ENCODE measurements around the gene KCNK13.

The KCNK13 gene

DNA sequence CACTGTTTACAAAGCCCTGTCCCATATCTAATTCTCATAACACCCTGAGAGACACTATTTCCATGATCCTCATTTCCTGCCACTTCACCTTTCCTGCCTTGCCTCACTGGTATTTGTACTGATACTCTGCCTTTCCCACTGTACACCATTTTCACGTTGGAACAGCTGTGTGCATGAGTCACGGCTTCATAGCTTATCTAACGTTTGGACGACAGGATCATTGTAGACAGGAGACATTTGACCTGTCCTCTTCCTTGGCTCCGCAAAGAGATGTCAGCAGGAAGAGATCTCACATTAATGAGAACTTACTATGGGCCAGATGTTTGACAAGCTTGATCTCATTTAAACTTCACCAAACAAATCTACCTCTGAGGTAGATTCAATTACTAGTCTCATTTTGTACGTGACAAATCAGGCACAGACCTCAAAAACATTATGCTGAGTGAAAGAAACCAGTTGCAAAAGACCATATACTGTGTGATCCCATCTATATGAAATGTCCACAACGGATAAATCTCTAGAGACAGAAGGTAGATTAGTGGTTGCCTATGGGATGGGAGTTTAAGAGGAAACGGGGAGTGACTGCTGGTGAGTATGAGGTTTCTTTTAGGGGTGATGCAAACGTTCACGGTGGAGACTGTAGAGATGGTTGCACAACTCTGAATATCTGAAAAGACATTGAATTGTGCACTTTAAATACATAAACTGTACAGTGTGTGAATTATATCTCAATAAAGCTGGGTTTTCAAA, 71.2 kb downstream of the KCNK13 start:
- no peak for DNase-seq (ENCODE audit: low spot score)

DNA sequence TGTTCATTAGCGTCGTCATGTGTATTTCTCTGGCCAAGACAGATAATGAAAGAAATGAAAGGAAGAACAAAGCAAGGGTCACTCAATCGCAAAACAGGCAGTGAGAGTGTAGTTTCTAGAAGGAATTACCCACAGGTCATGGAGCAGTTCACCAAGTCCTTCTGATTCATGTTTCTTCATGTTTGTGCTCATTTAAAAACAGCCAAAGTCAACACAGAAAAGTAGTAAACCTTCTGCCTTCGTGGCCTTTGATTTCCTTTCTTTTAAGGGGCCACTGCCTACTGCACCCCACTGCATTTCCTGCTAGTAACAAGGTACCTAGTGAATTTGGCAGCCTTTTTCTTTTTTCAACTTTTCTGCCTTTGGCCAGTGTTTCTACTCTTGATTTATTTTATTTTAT, 75.1 kb downstream of the KCNK13 start:
- DNase-seq (ENCODE audit: low spot score) = no peak

DNA sequence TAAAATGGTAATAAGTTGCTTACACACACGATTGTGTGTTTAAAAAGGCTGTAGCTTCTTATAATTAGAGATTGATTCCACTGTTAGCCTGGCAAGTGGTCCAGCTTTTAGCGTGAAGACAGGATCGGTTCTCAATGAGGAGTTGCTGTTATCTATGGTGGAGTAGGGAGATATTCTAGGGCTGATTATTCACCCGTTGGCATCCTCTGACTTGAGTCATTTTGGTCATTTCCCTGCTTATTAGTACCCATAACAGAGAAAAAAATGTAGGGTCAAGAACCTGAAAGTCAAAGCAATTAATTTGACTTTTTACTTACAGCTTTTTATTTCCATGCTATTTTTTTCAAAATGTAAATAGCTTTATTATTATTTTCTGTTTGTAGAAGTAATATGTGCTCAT, 76.0 kb downstream of the KCNK13 start:
- DNase-seq (ENCODE audit: low spot score) = no peak

DNA sequence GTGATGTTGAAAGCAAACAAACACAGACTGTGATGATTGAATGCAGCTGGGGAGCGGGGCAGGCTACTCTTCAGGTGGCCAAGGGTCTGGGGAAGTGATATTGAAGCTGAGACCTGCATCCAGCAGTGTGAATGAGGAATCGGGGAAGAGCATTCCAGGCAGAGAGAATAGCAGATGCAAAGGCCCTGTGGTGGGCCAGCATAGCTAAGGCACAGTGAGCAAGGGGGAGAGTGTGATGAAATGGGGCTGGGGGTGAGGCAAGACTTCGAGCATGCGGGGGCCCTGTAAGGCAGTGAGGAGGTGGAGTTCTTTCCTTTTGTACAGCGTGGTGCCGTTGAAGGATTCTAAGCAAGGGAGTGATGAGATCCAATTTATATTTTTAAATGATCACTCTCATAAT, 77.4 kb downstream of the KCNK13 start:
- no peak for DNase-seq (ENCODE audit: low spot score)

DNA sequence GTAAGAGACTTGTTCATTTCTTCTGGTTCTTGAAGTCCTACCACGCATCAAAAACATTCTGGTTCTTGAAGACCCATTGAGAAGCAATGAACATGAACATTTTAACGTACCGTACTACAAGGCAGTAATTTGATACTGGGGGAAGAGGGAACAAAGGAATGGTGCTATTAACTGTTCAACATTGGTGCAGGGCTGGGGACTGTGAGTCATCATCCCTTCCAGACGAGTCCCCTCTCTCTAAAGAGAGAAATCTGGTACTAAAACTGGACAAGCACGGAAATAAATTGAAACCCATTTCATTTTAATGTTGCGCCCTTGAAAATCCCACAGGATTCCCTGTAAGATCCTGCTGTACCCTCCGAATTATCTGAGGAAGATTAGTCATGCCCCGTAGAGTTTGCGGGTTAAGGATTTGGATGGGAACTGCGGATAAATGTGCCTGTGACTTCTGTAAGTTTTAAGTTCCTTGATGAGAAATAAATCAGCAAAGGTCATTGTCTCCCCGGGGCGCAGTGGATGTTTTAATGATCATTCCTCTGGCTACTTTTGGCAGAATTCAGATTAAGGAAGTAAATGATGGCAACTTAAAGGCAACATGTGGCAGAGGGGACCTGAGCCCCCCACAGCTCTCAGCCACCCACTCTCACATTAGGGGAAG, 78.6 kb downstream of the KCNK13 start:
- DNase-seq (ENCODE audit: low spot score) = no peak

DNA sequence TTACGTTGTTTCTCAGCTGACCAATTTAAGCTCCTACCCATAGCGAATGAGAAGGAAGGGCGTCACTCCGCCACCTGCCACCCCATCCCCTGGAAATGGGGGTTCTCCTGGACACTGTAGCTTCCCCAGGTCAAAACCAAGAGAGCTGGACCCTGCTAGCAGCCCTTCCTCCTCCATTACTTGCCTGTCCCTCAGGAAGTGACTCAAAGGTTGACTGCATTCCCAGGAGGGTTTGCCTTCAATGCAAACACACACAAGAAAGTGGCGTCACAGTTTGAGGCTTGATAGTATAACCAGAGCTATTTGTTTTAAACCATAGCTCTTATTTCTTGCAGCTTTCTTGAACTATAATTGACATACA, 79.1 kb downstream of the KCNK13 start:
- DNase-seq (ENCODE audit: low spot score) = no peak

DNA sequence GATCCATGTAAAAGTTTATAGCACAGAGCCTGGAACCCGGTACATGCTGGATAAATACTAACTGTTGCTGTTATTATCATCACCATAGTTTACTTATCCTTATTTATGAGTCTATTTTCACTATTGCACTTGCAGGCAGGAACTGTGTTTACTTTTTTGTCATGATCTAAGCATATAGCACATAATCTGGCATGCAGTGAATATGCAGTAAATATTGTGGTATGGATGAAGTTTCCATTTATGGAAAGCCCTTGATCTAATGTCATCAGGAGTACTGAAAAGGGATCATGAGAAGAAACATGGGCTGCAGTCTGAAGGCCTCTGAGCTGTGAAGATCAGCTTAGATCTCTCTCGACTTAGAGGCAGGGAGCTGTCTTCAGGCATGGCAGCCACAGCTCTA, 91.6 kb downstream of the KCNK13 start:
- no peak for DNase-seq (ENCODE audit: low spot score)

DNA sequence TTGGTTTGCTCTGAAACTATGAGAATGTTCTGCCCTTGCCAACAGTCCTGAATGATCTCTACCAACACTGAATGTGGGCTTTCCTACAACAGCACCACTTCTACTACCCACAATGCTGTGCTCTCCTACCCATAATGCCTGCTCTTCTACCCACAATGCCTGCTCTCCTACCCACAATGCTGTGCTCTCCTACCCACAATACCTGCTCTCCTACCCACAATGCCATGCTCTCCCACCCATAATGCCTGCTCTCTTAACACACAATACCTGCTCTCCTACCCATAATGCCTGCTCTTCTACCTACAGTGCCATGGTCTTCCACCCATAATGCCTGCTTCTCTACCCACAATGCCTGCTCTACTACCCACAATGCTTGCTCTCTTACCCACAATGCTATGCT, 92.3 kb downstream of the KCNK13 start:
- DNase-seq (ENCODE audit: low spot score) = no peak

DNA sequence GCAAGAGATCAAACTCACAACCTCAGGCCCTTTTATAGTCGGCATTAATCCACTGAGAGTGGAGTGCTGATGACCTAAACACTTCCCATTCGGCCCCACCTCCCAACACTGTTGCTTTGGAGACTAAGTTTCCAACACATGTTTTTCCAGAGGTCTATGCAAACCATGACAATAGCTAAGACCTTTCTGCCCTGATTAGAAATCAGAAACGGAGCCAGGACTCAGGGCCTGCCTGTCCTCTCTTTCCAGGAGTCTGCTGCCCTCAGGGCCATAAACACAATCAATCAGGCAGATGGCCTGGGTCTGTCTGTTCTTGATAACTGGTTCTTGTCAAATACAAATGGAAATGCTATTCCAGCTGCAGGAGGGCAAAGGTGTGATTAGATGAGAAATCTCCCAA, 97.4 kb downstream of the KCNK13 start:
- DNase-seq (ENCODE audit: low spot score) = peak; percentile 81

DNA sequence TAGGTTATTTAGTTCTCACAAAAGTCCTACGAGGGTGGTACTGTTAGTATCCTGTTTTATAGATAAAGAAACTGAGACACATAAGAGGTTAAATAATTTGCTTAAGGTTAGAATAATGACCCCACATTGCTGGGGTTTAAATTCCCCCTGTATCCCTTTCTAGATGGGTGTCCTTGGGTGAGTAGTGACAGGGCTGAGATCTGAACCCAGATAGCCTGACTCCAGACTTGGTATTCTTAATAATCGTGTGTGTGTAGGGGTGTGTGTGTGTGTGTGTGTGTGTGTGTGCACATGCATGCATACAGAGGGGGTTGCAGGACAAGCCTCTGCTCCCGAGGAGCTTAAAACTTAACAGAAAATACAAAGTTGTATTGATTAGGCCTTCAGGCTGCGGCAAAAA, 97.9 kb downstream of the KCNK13 start:
- DNase-seq (ENCODE audit: low spot score) = peak; percentile 56

DNA sequence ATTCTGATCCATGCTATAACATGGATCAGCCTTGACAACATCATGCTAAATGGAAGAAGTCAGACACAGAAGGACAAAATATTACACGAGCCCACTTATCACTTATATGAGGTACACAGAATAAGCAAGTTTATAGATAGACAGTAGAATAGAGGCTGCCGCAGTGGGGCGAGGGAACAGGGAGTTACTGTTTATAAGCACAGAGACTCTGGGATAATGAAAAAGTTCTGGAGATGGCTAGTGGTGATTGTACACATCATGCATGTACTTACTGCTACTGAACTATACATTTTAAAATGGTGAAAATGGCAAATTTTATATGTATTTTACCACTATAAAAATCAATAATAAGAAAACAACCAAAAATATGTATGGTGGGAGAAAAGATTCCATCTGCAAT, 99.3 kb downstream of the KCNK13 start:
- no peak for DNase-seq (ENCODE audit: low spot score)

DNA sequence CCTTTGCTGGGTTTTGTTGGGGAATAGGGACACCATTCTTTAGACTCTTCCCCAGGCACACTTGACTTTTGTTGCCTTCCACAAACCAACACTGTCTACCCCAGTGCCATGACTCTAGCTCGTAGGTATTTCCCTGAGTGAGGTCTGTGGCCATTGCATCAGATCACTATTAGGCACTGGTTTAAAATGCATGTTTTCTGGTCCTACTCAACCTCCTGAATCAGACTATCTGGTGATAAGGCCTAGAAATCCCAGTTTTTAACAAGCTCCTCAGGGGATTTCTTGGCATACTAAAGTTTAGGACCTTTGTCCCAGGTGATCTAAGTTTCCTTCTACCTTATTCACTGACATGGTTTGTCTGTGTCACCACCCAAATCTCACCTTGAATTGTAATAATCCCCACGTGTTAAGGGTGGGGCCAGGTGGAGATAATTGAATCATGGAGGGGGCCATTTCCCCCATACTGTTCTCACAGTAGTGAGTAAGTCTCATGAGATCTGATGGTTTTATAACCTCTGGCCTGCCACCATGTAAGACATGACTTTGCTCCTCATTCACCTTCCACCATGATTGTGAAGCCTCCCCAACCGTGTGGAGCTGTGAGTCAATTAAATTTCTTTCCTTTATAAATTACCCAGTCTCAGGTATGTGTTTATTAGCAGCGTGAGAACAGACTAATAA, 106.8 kb downstream of the KCNK13 start:
- DNase-seq (ENCODE audit: low spot score) = no peak

DNA sequence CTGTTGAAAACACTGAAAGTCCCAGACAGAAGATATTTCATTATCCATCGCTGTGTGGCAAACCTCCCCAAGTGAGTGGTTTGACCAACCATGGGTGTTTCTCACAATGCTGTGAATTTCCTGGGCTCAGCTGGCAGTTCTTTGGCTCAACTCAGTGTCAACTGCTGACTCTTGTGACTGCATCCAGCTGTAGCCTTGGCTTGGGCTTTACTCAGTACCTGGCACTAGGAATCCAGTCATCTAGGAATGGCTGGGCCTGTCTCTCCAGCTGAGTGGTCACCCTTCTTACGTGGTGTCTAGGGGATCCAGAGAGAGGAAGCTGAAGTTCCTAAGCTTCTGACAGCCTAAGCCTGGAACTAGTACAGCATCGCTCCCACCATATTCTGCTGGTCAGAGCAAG, 113.8 kb downstream of the KCNK13 start:
- DNase-seq (ENCODE audit: low spot score) = no peak

DNA sequence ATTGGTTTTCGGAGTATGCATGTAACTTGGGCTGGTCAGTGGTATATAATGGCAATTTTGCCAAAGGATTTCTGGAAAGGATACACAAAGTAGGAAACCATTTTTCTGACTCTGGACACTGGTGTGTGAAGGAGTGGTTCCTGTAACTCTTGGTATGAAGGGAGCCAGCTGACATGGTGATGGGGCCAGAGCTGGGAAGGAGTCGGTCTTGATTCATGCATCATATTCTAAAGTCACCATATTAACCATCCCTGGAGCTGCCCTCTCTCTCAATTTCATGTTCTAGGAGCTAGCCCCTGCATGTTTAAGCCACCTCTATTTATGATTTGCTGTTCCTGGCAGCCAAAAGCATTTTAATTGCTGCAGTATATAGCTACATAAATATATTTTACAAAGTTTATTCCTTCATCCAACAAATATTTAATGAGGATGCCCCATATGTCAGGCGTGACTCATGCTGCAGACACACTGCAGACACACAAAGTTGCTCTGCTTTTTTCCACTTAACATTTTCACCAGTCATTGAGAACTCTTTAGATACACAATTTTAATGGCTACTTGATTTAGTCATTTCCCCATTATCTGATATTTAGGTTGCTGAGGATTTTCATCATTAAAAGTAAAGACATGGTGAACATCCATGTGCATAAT, 115.9 kb downstream of the KCNK13 start:
- no peak for DNase-seq (ENCODE audit: low spot score)

DNA sequence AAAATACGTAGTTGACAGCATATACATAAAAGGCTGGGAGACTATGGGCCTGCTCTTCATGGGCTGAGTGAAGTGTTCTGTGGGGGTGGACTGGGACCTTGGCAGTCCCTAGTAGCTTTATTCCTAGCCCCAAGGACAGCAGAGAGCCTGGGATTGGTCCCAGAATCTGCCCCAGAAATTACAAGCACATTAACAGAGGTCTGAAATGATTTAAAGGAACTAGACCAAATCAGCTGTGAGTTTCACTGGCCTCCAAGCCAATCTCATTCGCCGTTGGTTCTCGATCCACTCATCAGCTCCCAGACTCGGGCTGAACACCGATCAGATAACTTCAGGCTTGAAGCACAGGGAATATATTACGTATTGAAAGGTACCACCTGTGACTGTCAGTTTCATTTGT, 117.6 kb downstream of the KCNK13 start:
- no peak for DNase-seq (ENCODE audit: low spot score)

DNA sequence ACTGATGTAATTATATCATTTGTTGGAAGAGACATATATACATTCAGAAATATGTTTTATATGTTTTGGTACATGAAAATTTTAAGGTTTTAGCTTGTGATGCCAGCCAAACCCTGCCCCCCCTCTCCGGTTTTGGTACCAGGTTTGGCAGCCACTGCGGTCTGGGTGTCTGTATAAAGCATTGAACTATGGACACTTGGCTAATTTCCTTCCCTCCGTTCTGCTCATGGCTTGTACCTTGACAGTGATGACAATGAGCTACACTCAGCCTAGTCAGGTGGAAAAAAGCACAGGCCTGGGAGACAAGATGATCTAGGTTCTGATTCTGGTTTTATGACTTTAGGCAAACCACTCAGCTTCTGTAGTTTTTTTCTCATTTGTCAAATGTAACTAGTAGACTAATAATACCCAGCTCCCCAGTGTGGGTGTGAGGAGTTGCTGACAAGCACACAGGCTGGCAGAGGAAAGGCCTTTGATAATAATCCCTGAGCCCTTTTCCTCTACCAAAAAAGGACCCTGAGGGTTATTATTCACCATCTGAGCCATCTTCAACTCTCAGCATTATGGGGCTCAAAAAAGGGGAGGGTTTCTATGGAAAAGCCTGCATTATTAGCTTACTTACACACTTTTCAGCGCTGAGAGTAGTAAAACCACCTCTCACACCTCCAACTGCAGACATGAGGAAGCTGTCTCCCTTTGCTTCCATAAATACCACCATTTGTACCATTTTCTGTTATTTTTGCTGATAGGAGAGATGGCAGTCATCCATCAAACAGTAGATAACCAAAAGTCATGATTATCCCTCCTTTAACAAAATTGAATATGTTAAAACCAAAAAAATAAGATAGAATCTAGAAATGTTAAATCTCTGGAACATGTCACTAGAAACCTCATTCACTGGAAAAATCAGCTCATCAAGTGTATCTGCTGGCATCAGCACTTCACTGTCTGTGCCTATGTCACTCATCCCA, 118.3 kb downstream of the KCNK13 start:
- DNase-seq (ENCODE audit: low spot score) = no peak

DNA sequence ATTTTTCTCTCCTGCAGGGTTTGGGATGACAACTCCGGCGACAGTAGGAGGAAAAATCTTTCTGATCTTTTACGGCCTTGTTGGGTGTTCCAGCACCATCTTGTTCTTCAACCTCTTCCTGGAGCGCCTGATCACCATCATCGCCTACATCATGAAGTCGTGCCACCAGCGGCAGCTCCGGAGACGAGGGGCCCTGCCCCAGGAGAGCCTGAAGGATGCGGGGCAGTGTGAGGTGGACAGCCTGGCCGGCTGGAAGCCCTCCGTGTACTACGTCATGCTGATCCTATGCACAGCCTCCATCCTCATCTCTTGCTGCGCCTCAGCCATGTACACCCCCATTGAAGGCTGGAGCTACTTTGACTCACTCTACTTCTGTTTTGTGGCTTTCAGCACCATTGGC, 122.3 kb downstream of the KCNK13 start:
- DNase-seq (ENCODE audit: low spot score) = no peak

DNA sequence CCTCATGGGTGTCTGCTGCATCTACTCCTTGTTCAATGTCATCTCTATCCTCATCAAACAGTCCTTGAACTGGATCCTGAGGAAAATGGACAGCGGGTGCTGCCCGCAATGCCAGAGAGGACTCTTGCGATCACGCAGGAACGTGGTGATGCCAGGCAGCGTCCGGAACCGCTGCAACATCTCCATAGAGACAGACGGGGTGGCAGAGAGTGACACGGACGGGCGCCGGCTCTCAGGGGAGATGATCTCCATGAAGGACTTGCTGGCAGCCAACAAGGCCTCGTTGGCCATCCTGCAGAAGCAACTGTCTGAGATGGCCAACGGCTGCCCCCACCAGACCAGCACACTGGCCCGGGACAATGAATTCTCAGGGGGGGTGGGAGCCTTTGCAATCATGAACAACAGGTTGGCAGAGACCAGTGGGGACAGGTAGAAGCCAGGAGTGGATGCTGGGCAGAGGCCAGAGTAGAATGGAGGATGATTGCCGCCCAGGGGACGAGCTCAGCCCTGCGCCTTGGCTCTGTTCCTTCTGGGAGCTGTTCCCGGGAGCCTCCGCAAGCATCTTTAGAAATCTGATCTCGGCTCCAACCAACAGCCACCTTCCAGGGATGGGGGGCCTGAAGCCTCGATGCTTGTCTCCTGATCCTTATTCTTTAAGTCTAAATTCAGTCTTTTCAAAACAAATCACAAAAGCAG, 122.9 kb downstream of the KCNK13 start:
- DNase-seq (ENCODE audit: low spot score) = no peak

DNA sequence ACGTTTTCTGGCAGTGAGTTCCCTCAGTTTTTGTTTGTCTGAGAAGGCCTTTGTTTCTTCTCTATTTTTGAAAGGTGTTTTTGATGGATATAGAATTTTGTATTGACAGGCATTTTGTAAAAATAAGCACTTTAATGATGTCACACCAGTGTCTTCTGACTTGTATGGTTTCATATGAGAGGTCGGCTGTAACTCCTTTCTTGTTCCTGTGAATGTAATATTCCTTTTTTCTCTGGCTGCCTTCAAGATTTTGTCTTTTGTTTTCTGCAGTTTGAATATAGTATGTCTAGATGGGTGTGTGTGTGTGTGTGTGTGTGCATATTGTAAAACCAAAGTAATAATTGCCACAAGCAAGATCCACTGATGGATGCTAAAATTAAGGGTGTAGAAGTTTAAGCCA, 126.8 kb downstream of the KCNK13 start:
- DNase-seq (ENCODE audit: low spot score) = no peak

DNA sequence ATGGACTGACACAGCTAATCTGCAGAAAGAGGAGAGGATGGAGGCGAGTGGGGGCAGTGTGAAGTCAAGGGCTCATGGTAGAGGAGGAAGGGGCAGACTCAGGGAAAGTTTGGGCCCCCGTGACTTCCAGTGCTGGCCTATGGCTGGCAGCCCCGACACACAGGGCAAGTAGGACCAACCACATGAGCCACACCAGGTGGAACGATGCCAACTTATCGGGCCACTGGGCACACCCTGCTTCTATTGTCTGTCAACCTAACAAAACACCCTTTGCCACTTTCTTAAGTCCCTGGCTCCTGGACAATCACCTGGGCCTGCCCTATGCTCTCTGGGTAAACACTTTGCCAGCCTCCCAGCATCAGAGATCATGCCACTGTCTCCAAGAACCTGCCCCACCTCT, 129.4 kb downstream of the KCNK13 start:
- DNase-seq (ENCODE audit: low spot score) = no peak

DNA sequence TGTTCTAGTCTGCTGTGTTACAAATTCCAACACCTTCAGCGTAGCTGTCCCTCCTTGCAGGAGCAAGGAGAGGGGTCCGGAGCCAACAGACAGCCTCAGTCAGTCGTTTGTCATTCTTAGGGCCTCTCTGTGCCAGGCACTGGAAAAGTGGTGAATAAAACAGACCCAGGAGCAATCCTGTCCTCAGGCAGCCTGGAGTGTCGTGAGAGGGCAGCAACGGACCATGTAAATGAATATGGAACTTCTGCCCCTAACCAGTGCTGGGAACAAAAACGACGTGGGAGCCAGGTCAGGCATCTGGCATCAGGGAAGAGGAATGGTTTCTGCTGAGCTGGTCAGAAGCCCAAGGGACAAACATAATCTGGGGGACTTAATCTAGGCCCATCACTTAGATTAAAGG, 129.8 kb downstream of the KCNK13 start:
- no peak for DNase-seq (ENCODE audit: low spot score)

All from SK-N-DZ (cell line).